Adrenal gland (tissue), 5 donors: Measurements from ENCODE around the gene CTBP1.

Source experiments
- CTCF ChIP-seq, 6 experiments: fragments of 450-650 bp in 4 of 6; fragments of 200-600 bp in 2 of 6; sonication (generic) in 1 of 6; IDR thresholded peaks; 1 replicate in 5 of 6; 2 replicates in 1 of 6; pipeline versions ENCODE4 v1.5.1 to v1.8.0; 2016 to 2021; ENCODE audit warnings: antibody characterized with exemption in 6 of 6, mild to moderate bottlenecking in 2 of 6, moderate library complexity in 1 of 6
- POLR2A ChIP-seq, 2 donors: fragments of 450-650 bp; IDR thresholded peaks; one replicate each; pipeline ENCODE4 v1.6.1; 2017; ENCODE audit warnings: antibody characterized with exemption in 2 of 2, mild to moderate bottlenecking in 2 of 2, moderate library complexity in 1 of 2
- donor health status: DM: no; HTN: no; CAD: no.

DNA sequence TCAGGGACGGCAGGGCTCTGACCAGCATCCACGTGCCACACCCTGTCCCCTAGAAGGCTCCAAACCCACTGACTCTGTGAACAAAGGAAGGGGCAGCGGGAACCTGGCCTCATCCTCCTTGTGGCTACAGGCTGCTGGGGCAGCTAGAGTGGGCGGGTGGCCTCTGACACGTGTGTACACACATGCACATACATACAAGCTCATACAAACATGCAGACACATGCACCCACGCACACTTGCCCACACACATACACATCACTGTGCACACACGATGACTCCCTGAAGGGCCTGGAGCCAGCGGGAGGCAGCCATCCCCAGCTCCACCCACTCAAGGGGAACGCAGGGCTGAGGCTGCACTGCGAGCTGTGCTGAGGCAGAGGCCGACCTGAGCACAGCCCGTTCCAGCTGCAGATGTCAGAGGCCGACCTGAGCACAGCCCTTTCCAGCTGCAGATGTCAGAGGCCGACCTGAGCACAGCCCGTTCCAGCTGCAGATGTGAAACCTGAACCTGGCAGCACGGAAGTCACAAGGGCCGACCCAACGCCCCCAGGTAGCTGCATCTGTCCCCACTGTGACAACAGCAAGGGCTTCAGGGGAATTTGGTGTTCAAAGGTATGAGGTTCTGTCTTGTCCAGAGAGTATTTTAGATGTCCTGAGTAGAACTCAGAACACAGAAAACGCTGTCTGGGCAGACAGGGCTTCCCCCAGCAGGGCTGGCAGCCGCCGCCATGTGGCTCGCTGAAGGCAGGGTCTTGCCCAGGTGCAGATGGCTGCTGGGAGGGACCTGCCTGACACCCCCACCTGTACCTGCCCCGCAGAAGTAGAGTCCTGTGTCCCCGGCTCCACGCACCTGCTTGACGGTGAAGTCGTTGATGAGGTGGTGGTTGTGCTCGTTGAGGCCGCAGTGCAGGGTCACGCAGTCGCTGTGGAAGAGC lies 33.5 kb downstream of the CTBP1 start:
- TF ChIP-seq POLR2A (IDR thresholded peaks at IDR 0.05): no peak
- no peak for TF ChIP-seq CTCF (IDR thresholded peaks at IDR 0.05)
